GM19238 (cell line): ENCODE results near the gene ZPLD1.

Experiments used
- DNase-seq: peaks from one replicate; pipeline ENCODE4 v3.0.0; 2011; ENCODE audit warnings: low spot score; ENCODE audit not compliant: insufficient read length

The ZPLD1 gene

GRCh38 chr3:102434715-102435114, at the start of gene ZPLD1:
Gene ZPLD1 (plus strand): TSS chr3:102435015. CDS start chr3:102438488, 3,473 bp downstream.
- no peak for DNase-seq

GRCh38 chr3:102390171-102390864, 44.5 kb upstream of the ZPLD1 start:
- no peak for DNase-seq

- DNase-seq, result no peak
These were observed 43.9 kb upstream of the ZPLD1 start for GRCh38 chr3:102390916-102391315.

- DNase-seq, result no peak
These were observed 43.3 kb upstream of the ZPLD1 start for GRCh38 chr3:102391491-102391890.

GRCh38 chr3:102394517-102394916, 40.3 kb upstream of the ZPLD1 start:
- DNase-seq, result no peak

GRCh38 chr3:102398176-102398575, 36.6 kb upstream of the ZPLD1 start:
- no peak for DNase-seq

GRCh38 chr3:102398666-102399065, 36.1 kb upstream of the ZPLD1 start:
- DNase-seq, result no peak

- DNase-seq, result no peak
These were observed 34.7 kb upstream of the ZPLD1 start for GRCh38 chr3:102400142-102400541.

- DNase-seq, result no peak
These were observed 34.0 kb upstream of the ZPLD1 start for GRCh38 chr3:102400766-102401165.

GRCh38 chr3:102410616-102411015, 24.2 kb upstream of the ZPLD1 start:
- no peak for DNase-seq

- DNase-seq, result no peak
These were observed 19.3 kb upstream of the ZPLD1 start for GRCh38 chr3:102415553-102415952.

- DNase-seq, result no peak
These were observed 15.0 kb upstream of the ZPLD1 start for GRCh38 chr3:102419786-102420185.

- DNase-seq, result no peak
These were observed 7.0 kb downstream of the ZPLD1 start for GRCh38 chr3:102441832-102442231.

GRCh38 chr3:102443021-102443420, 8.2 kb downstream of the ZPLD1 start:
- no peak for DNase-seq

GRCh38 chr3:102444101-102444500, 9.3 kb downstream of the ZPLD1 start:
- DNase-seq, result no peak

GRCh38 chr3:102447272-102447671, 12.5 kb downstream of the ZPLD1 start:
- no peak for DNase-seq

GRCh38 chr3:102449341-102449740, 14.5 kb downstream of the ZPLD1 start:
- no peak for DNase-seq

- no peak for DNase-seq
These were observed 15.1 kb downstream of the ZPLD1 start for GRCh38 chr3:102449930-102450329.

- DNase-seq, result no peak
These were observed 16.2 kb downstream of the ZPLD1 start for GRCh38 chr3:102450976-102451375.

- no peak for DNase-seq
These were observed 16.7 kb downstream of the ZPLD1 start for GRCh38 chr3:102451543-102451942.

- DNase-seq, result no peak
These were observed 19.4 kb downstream of the ZPLD1 start for GRCh38 chr3:102454181-102454580.

GRCh38 chr3:102457644-102458043, 22.8 kb downstream of the ZPLD1 start:
- DNase-seq, result no peak

GRCh38 chr3:102460579-102460978, 25.8 kb downstream of the ZPLD1 start:
- no peak for DNase-seq

GRCh38 chr3:102464261-102464660, 29.4 kb downstream of the ZPLD1 start:
- DNase-seq, result no peak
